Activated CD4-positive, alpha-beta T cell treated with anti-CD3 and anti-CD28 coated beads, Interleukin-2, Interleukin-6, amounts not matched to agents 100 ng/mL and 50 ng/mL, durations not matched to agents 16 hours and 8 hours (primary cell): ENCODE results near the gene NGFR.
A peak's percentile ranks its signal among the peaks of the same experiment; 100 is the strongest.

Source experiments
- DNase-seq: peaks from one replicate; pipeline ENCODE4 v3.0.0-alpha.2; 2020

Gene NGFR

GRCh38 chr17:49520386-49521087 lies 25.4 kb downstream of the NGFR start:
- DNase-seq, result no peak

GRCh38 chr17:49521088-49521450 lies 26.0 kb downstream of the NGFR start:
- DNase-seq, result no peak

GRCh38 chr17:49521471-49522356 lies 26.6 kb downstream of the NGFR start:
- no peak for DNase-seq

GRCh38 chr17:49522357-49522890 lies 27.3 kb downstream of the NGFR start:
- no peak for DNase-seq

GRCh38 chr17:49523196-49523595 lies 28.1 kb downstream of the NGFR start:
- no peak for DNase-seq

- DNase-seq, result peak; percentile 61
Measured at GRCh38 chr17:49523706-49524472, 28.8 kb downstream of the NGFR start.

- no peak for DNase-seq
Measured at GRCh38 chr17:49524473-49525359, 29.6 kb downstream of the NGFR start.

GRCh38 chr17:49525831-49526741 lies 31.0 kb downstream of the NGFR start:
- no peak for DNase-seq

- no peak for DNase-seq
Measured at GRCh38 chr17:49527927-49528651, 33.0 kb downstream of the NGFR start.

- no peak for DNase-seq
Measured at GRCh38 chr17:49528966-49529365, 33.9 kb downstream of the NGFR start.

- DNase-seq, result no peak
Measured at GRCh38 chr17:49530118-49530517, 35.0 kb downstream of the NGFR start.

GRCh38 chr17:49543860-49544259 lies 48.8 kb downstream of the NGFR start:
- DNase-seq, result no peak

GRCh38 chr17:49545007-49545660 lies 50.0 kb downstream of the NGFR start:
- DNase-seq, result no peak

- no peak for DNase-seq
Measured at GRCh38 chr17:49545806-49546545, 50.9 kb downstream of the NGFR start.

GRCh38 chr17:49546546-49547535 lies 51.7 kb downstream of the NGFR start:
- no peak for DNase-seq

GRCh38 chr17:49547566-49547965 lies 52.5 kb downstream of the NGFR start:
- DNase-seq, result no peak

GRCh38 chr17:49548051-49548505 lies 53.0 kb downstream of the NGFR start:
- DNase-seq, result no peak
